ENCODE measurements around the gene ZNF146. TPM values are rescaled to one million over a fixed set of nuclear protein-coding genes. Genes with fewer than 3 reads are reported as not detected.
"Not testable (repeated sequence)": the region's sequence is repeated elsewhere in the genome, so short reads cannot be mapped to it uniquely, and the experiment has no call there.

The ZNF146 gene
- total RNA-seq, 6 experiments from 2014 or later: 16.2 to 33.0 (median 27.0) TPM

- H3K4me3 ChIP-seq: no peak overlapping the region
- TF ChIP-seq POLR2A (IDR thresholded peaks at IDR 0.05) (no peak), CTCF (IDR thresholded peaks at IDR 0.05) (no peak)
- no peak for DNase-seq
Observed at GRCh38 chr19:36265856-36266374, 51.0 kb downstream of the ZNF146 start.

GRCh38 chr19:36266375-36266961 is 51.6 kb downstream of the ZNF146 start:
- DNase-seq (no peak), ATAC-seq (peak in 1 of 4 donors; percentile 40)
- no peak for TF ChIP-seq CTCF (IDR thresholded peaks at IDR 0.05)
- no peaks in the 10 kb centered on the region for H3K4me1 ChIP-seq
- 98% methylated on average over 20 of the region's 50 CpGs for WGBS (ENCODE audit: insufficient coverage, low coverage, low lambda C conversion rate, missing lambda C conversion rate)
- H3K4me3 ChIP-seq: no peak overlapping the region
- intact Hi-C loops (cut with DNase I): no loop called here
- no peak overlapping the region for H3K27ac ChIP-seq
- H3K27me3 ChIP-seq: no peaks in the 10 kb centered on the region
- H3K36me3 ChIP-seq: no peaks in the 10 kb centered on the region
- no peaks in the 10 kb centered on the region for H3K9me3 ChIP-seq

More at GRCh38 chr19:36265856-36266374, 51.0 kb downstream of the ZNF146 start:
- H3K4me1 ChIP-seq: no peaks in the 10 kb centered on the region
- H3K27me3 ChIP-seq: no peaks in the 10 kb centered on the region
- H3K27ac ChIP-seq: no peak overlapping the region
- intact Hi-C loops (cut with DNase I): no loop called here
- H3K36me3 ChIP-seq: no peaks in the 10 kb centered on the region
- WGBS (ENCODE audit: insufficient coverage, low coverage, low lambda C conversion rate, missing lambda C conversion rate): 96% methylated on average over 19 of the region's 35 CpGs
- ATAC-seq: no peak
- no peaks in the 10 kb centered on the region for H3K9me3 ChIP-seq

- Histone ChIP-seq H3K4me1 (no peaks in the 10 kb centered on the region), H3K9me3 (no peaks in the 10 kb centered on the region), H3K36me3 (no peaks in the 10 kb centered on the region), H3K4me3 (no peak overlapping the region), H3K27me3 (no peaks in the 10 kb centered on the region), H3K27ac (no peak overlapping the region)
- TF ChIP-seq POLR2A (IDR thresholded peaks at IDR 0.05) (no peak), CTCF (IDR thresholded peaks at IDR 0.05) (no peak)
- no peak for DNase-seq
- WGBS (ENCODE audit: insufficient coverage, low coverage, low lambda C conversion rate, missing lambda C conversion rate): 91% methylated on average over 11 of the region's 36 CpGs
- intact Hi-C loops (cut with DNase I): no loop called here
- no peak for ATAC-seq
Observed at GRCh38 chr19:36267061-36267845, 52.3 kb downstream of the ZNF146 start.

- H3K27me3 ChIP-seq; DNase-seq; intact Hi-C loops (cut with DNase I); H3K27ac ChIP-seq; ATAC-seq; H3K4me1 ChIP-seq; H3K9me3 ChIP-seq; H3K4me3 ChIP-seq; H3K36me3 ChIP-seq: not testable (repeated sequence)
- WGBS (ENCODE audit: insufficient coverage, low coverage, low lambda C conversion rate, missing lambda C conversion rate): no CpG with 5 or more reads among the region's 21 CpGs
Observed at GRCh38 chr19:36268081-36268480, 53.2 kb downstream of the ZNF146 start.

GRCh38 chr19:36268591-36268990 is 53.7 kb downstream of the ZNF146 start:
- WGBS (ENCODE audit: insufficient coverage, low coverage, low lambda C conversion rate, missing lambda C conversion rate): 92% methylated on average over 17 of the region's 30 CpGs
- ATAC-seq; H3K36me3 ChIP-seq; DNase-seq; H3K9me3 ChIP-seq; H3K4me3 ChIP-seq; H3K27me3 ChIP-seq; intact Hi-C loops (cut with DNase I); H3K4me1 ChIP-seq; H3K27ac ChIP-seq: not testable (repeated sequence)

- not testable (repeated sequence) for DNase-seq, H3K36me3 ChIP-seq
- WGBS (ENCODE audit: insufficient coverage, low coverage, low lambda C conversion rate, missing lambda C conversion rate): 92% methylated on average over 7 of the region's 29 CpGs
Observed at GRCh38 chr19:36269295-36269694, 54.4 kb downstream of the ZNF146 start.

More at GRCh38 chr19:36269295-36269694, 54.4 kb downstream of the ZNF146 start:
- H3K4me1 ChIP-seq; ATAC-seq; H3K9me3 ChIP-seq; intact Hi-C loops (cut with DNase I); H3K4me3 ChIP-seq; H3K27me3 ChIP-seq; H3K27ac ChIP-seq: not testable (repeated sequence)

Measured in right lobe of liver (tissue), 6 donors.